LNCaP clone FGC (cell line): ENCODE measurements around the gene GLIS1.

Experiments
- DNase-seq: peaks from one replicate; pipeline ENCODE4 v3.0.0-alpha.2; 2011; ENCODE audit warnings: low read depth
- H3K4me3 ChIP-seq: 2 replicates; pipeline ENCODE4 v1.5.1; 2011; ENCODE audit warnings: mild to moderate bottlenecking, low read depth, low read length, control low read depth
- CTCF ChIP-seq: IDR thresholded peaks from 2 replicates; pipeline ENCODE4 v1.5.1; 2012; ENCODE audit warnings: mild to moderate bottlenecking; ENCODE audit not compliant: control insufficient read depth, insufficient read depth; ENCODE audit errors: extremely low read depth

GLIS1 gene

DNA sequence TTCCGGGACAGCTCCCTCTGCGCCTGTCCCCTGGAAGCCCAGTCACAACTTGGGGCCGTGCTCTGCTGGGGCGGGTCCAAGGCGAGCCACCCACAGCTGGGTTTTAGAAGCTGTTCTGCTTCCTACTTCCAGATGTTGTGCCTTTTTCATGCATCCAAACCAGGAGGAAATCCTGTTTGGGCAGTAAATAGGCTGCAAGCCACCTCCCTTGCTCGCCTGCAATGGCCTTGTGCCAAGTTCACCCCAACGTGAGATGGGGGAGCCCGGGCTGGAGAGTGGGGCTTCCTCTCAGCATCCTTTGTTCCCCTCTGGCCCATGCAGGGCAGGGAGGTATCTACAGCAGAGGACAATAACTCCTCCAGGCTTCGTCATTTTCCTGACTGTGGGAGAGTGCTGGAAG lies 206.6 kb downstream of the GLIS1 start:
- TF ChIP-seq CTCF: no peak
- DNase-seq: no peak
- no peak overlapping the region for H3K4me3 ChIP-seq

- no peak for DNase-seq
- TF ChIP-seq CTCF: no peak
- H3K4me3 ChIP-seq: no peak overlapping the region
Observed at GRCh38 chr1:53530550-53530949, 208.4 kb downstream of the GLIS1 start.

DNA sequence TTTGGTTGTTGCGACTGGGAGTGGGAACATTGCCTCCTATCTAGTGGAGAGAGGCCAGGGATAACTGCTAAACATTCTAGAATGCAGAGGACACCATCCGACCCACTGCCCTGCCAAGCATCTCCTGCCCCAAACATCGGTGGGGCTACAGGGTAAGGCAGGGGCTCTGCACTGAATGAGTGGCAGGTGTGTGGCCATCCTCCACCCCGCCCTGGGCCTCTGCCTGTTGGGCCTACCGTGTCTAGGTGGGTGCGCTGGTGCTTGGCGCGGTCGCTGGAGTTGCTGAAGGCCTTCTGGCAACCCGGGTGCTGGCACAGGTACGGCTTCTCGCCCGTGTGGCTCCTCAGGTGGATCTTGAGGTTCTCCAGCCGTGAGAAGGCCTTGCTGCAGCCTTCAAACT lies 209.4 kb downstream of the GLIS1 start:
- DNase-seq: no peak
- TF ChIP-seq CTCF: no peak
- no peak overlapping the region for H3K4me3 ChIP-seq

- no peak for TF ChIP-seq CTCF
- H3K4me3 ChIP-seq: no peak overlapping the region
- no peak for DNase-seq
Observed at GRCh38 chr1:53527368-53527767, 211.6 kb downstream of the GLIS1 start.

DNA sequence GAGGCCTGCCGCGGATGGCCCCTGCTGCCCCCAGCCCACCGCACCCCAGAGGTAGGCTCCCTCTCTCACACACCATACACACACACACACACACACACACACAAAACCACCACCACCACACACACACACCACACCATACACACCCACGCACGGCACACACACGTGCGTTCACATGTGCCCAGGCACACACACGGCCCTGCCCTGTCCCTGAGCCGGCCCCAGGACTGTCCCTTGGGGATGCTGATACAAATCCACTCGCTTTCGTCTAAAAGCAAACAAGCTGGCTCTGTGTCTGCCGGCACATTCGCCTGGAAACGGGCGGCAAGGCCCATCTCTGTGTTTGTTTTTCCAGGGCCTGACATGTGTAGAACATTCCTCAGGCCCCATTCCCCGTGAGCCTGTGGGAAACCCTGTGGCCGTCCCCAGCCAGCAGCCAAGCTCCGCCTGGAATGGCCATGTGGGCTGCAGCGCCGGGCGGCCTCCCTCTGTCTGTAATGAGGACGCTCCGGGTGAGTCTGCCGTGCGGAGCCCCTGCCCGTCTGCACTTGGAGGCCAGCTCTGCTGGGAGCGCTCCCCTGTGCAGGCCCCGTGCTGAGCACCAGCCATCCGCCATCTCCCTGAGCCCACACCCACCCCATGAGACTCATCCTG lies 212.4 kb downstream of the GLIS1 start:
- no peak for TF ChIP-seq CTCF
- no peak overlapping the region for H3K4me3 ChIP-seq

GRCh38 chr1:53525595-53525994 lies 213.4 kb downstream of the GLIS1 start:
- no peak for TF ChIP-seq CTCF
- DNase-seq: no peak

More for the DNA sequence above, 212.4 kb downstream of the GLIS1 start:
- DNase-seq: no peak

DNA sequence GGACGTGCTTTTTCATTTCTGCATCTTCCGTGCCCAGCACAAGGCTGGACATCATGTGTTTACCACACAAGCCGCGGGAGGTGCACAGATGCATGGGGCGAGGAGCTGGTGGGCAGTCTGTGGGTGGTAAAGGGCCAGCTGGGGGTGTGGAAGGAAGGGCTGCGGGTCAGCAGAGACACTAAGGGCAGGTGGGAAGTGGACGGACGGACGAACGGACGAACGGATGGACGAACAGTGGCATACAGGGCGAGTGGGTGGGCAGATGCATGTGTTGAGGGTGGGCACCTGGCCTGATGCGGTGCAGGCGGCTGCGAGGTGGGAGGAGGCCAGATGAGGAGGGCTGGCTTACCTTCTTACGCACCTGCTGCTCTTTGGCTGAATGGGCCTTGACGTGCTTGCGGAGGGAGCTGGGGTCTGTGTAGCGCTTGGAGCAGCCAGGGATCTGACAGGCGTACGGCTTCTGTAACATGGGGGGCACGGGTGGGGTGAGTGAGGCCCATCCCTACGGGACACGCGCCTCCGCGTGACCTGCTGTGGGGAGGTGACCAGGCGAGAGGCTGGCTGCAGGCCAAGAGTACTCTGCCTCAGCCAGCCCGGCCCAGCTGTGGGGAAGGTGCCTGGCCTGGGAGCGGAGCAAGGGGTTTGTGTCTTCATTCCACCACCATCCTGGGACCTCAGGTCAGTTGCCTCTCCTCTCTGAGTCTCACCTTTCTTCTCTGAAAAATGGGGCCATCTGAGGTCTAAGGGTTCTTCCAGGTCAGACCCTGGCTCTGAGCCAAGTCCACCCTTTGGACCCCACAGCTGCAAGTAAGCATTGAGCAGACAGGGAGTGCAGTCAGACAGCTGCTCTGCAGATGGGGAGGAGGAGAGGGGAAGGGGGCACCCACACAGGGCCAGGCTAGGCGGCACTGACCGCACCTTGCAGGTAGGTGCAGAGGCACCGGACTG lies 214.3 kb downstream of the GLIS1 start:
- no peak overlapping the region for H3K4me3 ChIP-seq
- no peak for TF ChIP-seq CTCF
- no peak for DNase-seq

More at GRCh38 chr1:53525595-53525994, 213.4 kb downstream of the GLIS1 start:
- H3K4me3 ChIP-seq: no peak overlapping the region
